WTC11 (cell line): ENCODE measurements around the gene CEBPG. TPM values are rescaled to one million over a fixed set of nuclear protein-coding genes. Genes with fewer than 3 reads are reported as not detected.

ENCODE experiments used
- ATAC-seq: fragments of 200-7000 bp; cut with Tn5 transposase; 2 replicates; pipeline ENCODE4 v1.10.0; 2021; ENCODE audit warnings: mild to moderate bottlenecking, moderate library complexity
- CTCF ChIA-PET: fragments of 300-600 bp; sonication (Branson Sonifier 250); formaldehyde crosslinking; loops from one replicate; lab custom pipeline; 2021; ENCODE audit warnings: antibody characterized with exemption; lab: Charles Lee
- POLR2A ChIA-PET: fragments of 350-600 bp; sonication (Branson Sonifier 250); formaldehyde crosslinking; loops from one replicate; lab custom pipeline; 2021; ENCODE audit warnings: antibody characterized with exemption; lab: Charles Lee
- DNase-seq: peaks from one replicate; pipeline ENCODE4 v3.0.0; 2021; ENCODE audit warnings: low spot score
- H3K27ac Mint-ChIP-seq: 2 replicates; pipeline ENCODE4 v1.8.0; 2021; ENCODE audit warnings: mixed read lengths
- H3K27me3 Mint-ChIP-seq: 2 replicates; pipeline ENCODE4 v1.8.0; 2021; ENCODE audit warnings: low read depth, mild to moderate bottlenecking, moderate library complexity, mixed read lengths
- H3K36me3 Mint-ChIP-seq: 2 replicates; pipeline ENCODE4 v1.8.0; 2021; ENCODE audit warnings: mixed read lengths
- H3K4me1 Mint-ChIP-seq: 2 replicates; pipeline ENCODE4 v1.8.0; 2022; ENCODE audit warnings: mixed read lengths
- H3K4me3 Mint-ChIP-seq: 2 replicates; pipeline ENCODE4 v1.8.0; 2021; ENCODE audit warnings: mild to moderate bottlenecking, moderate library complexity, mixed read lengths
- H3K9me3 Mint-ChIP-seq: 2 replicates; pipeline ENCODE4 v1.8.0; 2021; ENCODE audit warnings: mixed read lengths
- CBFB ChIP-seq: sonication (generic); formaldehyde crosslinking; IDR thresholded peaks from 2 replicates; pipeline ENCODE4 v1.8.1; 2022; ENCODE audit warnings: mild to moderate bottlenecking, low read depth, missing genetic modification reagents
- ELF4 ChIP-seq: sonication (generic); formaldehyde crosslinking; IDR thresholded peaks from 2 replicates; pipeline ENCODE4 v1.8.1; 2022; ENCODE audit warnings: low read depth, mild to moderate bottlenecking, moderate library complexity, missing genetic modification reagents
- FOXJ3 ChIP-seq: sonication (generic); formaldehyde crosslinking; IDR thresholded peaks from 2 replicates; pipeline ENCODE4 v1.9.0; 2021; ENCODE audit warnings: missing genetic modification reagents, mild to moderate bottlenecking, borderline replicate concordance
- GABPB1 ChIP-seq: sonication (generic); formaldehyde crosslinking; IDR thresholded peaks from 2 replicates; pipeline ENCODE4 v1.8.1; 2023; ENCODE audit warnings: mild to moderate bottlenecking, missing genetic modification reagents
- GTF2I ChIP-seq: fragments of 250-450 bp; sonication (Bioruptor Pico); conservative IDR thresholded peaks from 2 replicates; pipeline ENCODE4 v1.4.0; 2021; ENCODE audit warnings: mild to moderate bottlenecking
- NFATC4 ChIP-seq: fragments of 250-450 bp; sonication (Bioruptor Pico); IDR thresholded peaks from 2 replicates; pipeline ENCODE4 v1.9.0; 2021; ENCODE audit warnings: mild to moderate bottlenecking
- NR1H2 ChIP-seq: sonication (generic); formaldehyde crosslinking; IDR thresholded peaks from 2 replicates; pipeline ENCODE4 v1.9.0; 2021; ENCODE audit warnings: mild to moderate bottlenecking, moderate library complexity, missing genetic modification reagents
- PRDM15 ChIP-seq: sonication (generic); formaldehyde crosslinking; IDR thresholded peaks from 2 replicates; pipeline ENCODE4 v1.8.0; 2022; ENCODE audit warnings: missing genetic modification reagents
- RELA ChIP-seq: sonication (generic); formaldehyde crosslinking; IDR thresholded peaks from 2 replicates; pipeline ENCODE4 v1.8.1; 2022; ENCODE audit warnings: missing genetic modification reagents, mild to moderate bottlenecking, borderline replicate concordance
- RORB ChIP-seq: fragments of 250-450 bp; sonication (Bioruptor Pico); IDR thresholded peaks from 2 replicates; pipeline ENCODE4 v1.9.0; 2021; ENCODE audit warnings: mild to moderate bottlenecking
- SMAD3 ChIP-seq: sonication (generic); formaldehyde crosslinking; IDR thresholded peaks from 2 replicates; pipeline ENCODE4 v1.8.0; 2022; ENCODE audit warnings: missing genetic modification reagents, mild to moderate bottlenecking, borderline replicate concordance
- SOX15 ChIP-seq: fragments of 250-450 bp; sonication (Bioruptor Pico); IDR thresholded peaks from 2 replicates; pipeline ENCODE4 v1.9.0; 2021; ENCODE audit warnings: mild to moderate bottlenecking
- TCF7 ChIP-seq: sonication (generic); formaldehyde crosslinking; IDR thresholded peaks from 2 replicates; pipeline ENCODE4 v1.8.0; 2022; ENCODE audit warnings: mild to moderate bottlenecking, low read depth, missing genetic modification reagents, moderate library complexity
- TEAD4 ChIP-seq: sonication (generic); formaldehyde crosslinking; IDR thresholded peaks from 2 replicates; pipeline ENCODE4 v1.8.0; 2022; ENCODE audit warnings: mild to moderate bottlenecking, missing genetic modification reagents
- ZBTB21 ChIP-seq: sonication (generic); formaldehyde crosslinking; IDR thresholded peaks from 2 replicates; pipeline ENCODE4 v1.8.1; 2023; ENCODE audit warnings: mild to moderate bottlenecking, missing genetic modification reagents, borderline replicate concordance
- ZBTB43 ChIP-seq: sonication (generic); formaldehyde crosslinking; IDR thresholded peaks from 2 replicates; pipeline ENCODE4 v1.8.1; 2023; ENCODE audit warnings: mild to moderate bottlenecking, missing genetic modification reagents
- ZNF138 ChIP-seq: sonication (generic); formaldehyde crosslinking; conservative IDR thresholded peaks from 2 replicates; pipeline ENCODE4 v1.8.1; 2022; ENCODE audit warnings: mild to moderate bottlenecking, moderate library complexity, missing genetic modification reagents
- ZNF232 ChIP-seq: sonication (generic); formaldehyde crosslinking; IDR thresholded peaks from 2 replicates; pipeline ENCODE4 v1.8.0; 2022; ENCODE audit warnings: mild to moderate bottlenecking, missing genetic modification reagents
- total RNA-seq: library from RNA; stranded (reverse); gene quantifications from 3 replicates; pipeline ENCODE4 v1.2.3, GENCODE V29; 2021
- TF ChIP-seq, protein P1 (sequence below): sonication (generic); formaldehyde crosslinking; IDR thresholded peaks from 2 replicates; pipeline ENCODE4 v1.8.1; 2022; ENCODE audit warnings: low read depth, missing genetic modification reagents, borderline replicate concordance

CEBPG gene
- total RNA-seq, 1 experiment from 2014 or later = 33.1 TPM

DNA sequence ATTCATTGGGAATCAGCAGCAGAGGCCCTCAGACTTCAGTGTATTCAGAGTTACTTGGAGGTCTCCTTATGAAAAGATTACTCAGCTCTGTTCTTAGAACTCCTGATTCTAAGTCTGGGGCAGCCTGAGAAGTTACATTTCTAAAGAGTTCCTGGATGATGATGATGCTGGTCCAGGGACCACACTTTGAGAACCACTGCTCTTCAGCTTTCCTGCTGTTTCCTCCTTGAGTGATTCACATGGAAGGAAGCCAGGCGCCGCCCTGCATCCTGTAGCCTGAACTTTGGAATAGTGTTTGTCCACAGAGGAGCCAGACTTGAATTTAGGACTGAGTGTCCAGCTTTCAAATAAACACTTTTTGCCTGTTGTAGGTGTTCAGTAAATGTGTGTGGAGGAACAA is 2.9 kb downstream of the CEBPG start:
- ChIA-PET POLR2A (interaction anchor here (1.8 kb wide), 1 partner anchor 21 kb away, joined by 6 read pairs; no protein-coding TSS in a partner anchor), CTCF (interaction anchor here (1.4 to 2.5 kb wide), 3 partner anchors 21 to 140 kb away, joined by 4 to 15 read pairs (median 7); no protein-coding TSS in a partner anchor)

GRCh38 chr19:33376941-33377557 is 3.5 kb downstream of the CEBPG start:
- CTCF ChIA-PET = interaction anchor here (1.1 to 2.5 kb wide), 4 partner anchors 21 to 141 kb away, joined by 3 to 15 read pairs (median 6); no protein-coding TSS in a partner anchor
- H3K4me1 Mint-ChIP-seq = peaks cover 65% of the 10 kb centered on the region
- POLR2A ChIA-PET = interaction anchor here (1.8 to 1.9 kb wide), 2 partner anchors 20 to 74 kb away, joined by 6 to 7 read pairs; partner anchors contain the start of gene CEBPA

More for the DNA sequence above, 2.9 kb downstream of the CEBPG start:
- Mint-ChIP-seq H3K4me3 (no peak overlapping the region), H3K27ac (no peak overlapping the region), H3K36me3 (peaks cover 13% of the 10 kb centered on the region; the same call in 1 of the 2 replicates), H3K27me3 (peaks cover 7% of the 10 kb centered on the region), H3K4me1 (peaks cover 58% of the 10 kb centered on the region), H3K9me3 (no peaks in the 10 kb centered on the region)
- TF ChIP-seq TEAD4 (CRISPR knock-in tag) (no peak), PRDM15 (CRISPR knock-in tag) (no peak), NFATC4 (CRISPR knock-in tag) (no peak), SMAD3 (no peak), NR1H2 (CRISPR knock-in tag) (no peak), ZBTB21 (no peak), RELA (CRISPR knock-in tag) (no peak), GTF2I (no peak), TCF7 (CRISPR knock-in tag) (no peak), ZNF138 (no peak), SOX15 (no peak), ZNF232 (no peak)
- no peak for DNase-seq
- ATAC-seq = no peak

More at GRCh38 chr19:33376941-33377557, 3.5 kb downstream of the CEBPG start:
- DNase-seq (no peak), ATAC-seq (no peak)
- Mint-ChIP-seq H3K27me3 (peaks cover 7% of the 10 kb centered on the region), H3K36me3 (peaks cover 13% of the 10 kb centered on the region; the same call in 1 of the 2 replicates), H3K9me3 (no peaks in the 10 kb centered on the region), H3K4me3 (no peak overlapping the region), H3K27ac (no peak overlapping the region)
- TF ChIP-seq GABPB1 (CRISPR knock-in tag) = no peak
- TF ChIP-seq, protein P1, sequence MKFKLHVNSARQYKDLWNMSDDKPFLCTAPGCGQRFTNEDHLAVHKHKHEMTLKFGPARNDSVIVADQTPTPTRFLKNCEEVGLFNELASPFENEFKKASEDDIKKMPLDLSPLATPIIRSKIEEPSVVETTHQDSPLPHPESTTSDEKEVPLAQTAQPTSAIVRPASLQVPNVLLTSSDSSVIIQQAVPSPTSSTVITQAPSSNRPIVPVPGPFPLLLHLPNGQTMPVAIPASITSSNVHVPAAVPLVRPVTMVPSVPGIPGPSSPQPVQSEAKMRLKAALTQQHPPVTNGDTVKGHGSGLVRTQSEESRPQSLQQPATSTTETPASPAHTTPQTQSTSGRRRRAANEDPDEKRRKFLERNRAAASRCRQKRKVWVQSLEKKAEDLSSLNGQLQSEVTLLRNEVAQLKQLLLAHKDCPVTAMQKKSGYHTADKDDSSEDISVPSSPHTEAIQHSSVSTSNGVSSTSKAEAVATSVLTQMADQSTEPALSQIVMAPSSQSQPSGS = no peak
- TF ChIP-seq ELF4 (CRISPR knock-in tag) = no peak
- no peak for TF ChIP-seq FOXJ3 (CRISPR knock-in tag)
- TF ChIP-seq ZBTB43 = no peak
- no peak for TF ChIP-seq RORB
- no peak for TF ChIP-seq CBFB (CRISPR knock-in tag)
